Prostate gland (tissue), 2 donors: Measurements from ENCODE around the gene TOM1. TPM values are rescaled to one million over a fixed set of nuclear protein-coding genes. Genes with fewer than 3 reads are reported as not detected.
A peak's percentile ranks its signal among the peaks of the same experiment; 100 is the strongest.

Experiments used
- DNase-seq: peaks from one replicate; pipeline ENCODE4 v3.0.0-alpha.2; 2019; ENCODE audit warnings: low spot score
- H3K27ac ChIP-seq, 2 donors: fragments of 200-600 bp; sonication (generic); 2 replicates each; pipeline ENCODE4 v1.5.1; 2017 to 2019
- H3K27me3 ChIP-seq: fragments of 200-600 bp; sonication (generic); replicated peaks from 2 replicates; pipeline ENCODE4 v1.5.1; 2019; ENCODE audit not compliant: insufficient read depth
- H3K36me3 ChIP-seq, 2 donors: fragments of 200-600 bp; sonication (generic); 1 replicate in 1 of 2; 2 replicates in 1 of 2; pipeline versions ENCODE4 v1.5.1 to v1.8.1; 2017 to 2019
- H3K4me1 ChIP-seq: fragments of 200-600 bp; sonication (generic); replicated peaks from 2 replicates; pipeline ENCODE4 v1.5.1; 2019
- H3K4me3 ChIP-seq, 2 donors: fragments of 200-600 bp; sonication (generic); 2 replicates each; pipeline ENCODE4 v1.5.1; 2017 to 2019
- H3K9me3 ChIP-seq: fragments of 200-600 bp; sonication (generic); 2 replicates; pipeline ENCODE4 v1.5.1; 2017
- CTCF ChIP-seq, 4 experiments: fragments of 200-600 bp in 2 of 4; fragments of 450-650 bp in 2 of 4; sonication (generic) in 2 of 4; IDR thresholded peaks; 1 replicate in 3 of 4; 2 replicates in 1 of 4; pipeline ENCODE4 v1.5.1; 2016 to 2019; ENCODE audit warnings: antibody characterized with exemption in 4 of 4, mild to moderate bottlenecking in 2 of 4, moderate library complexity in 2 of 4
- POLR2A ChIP-seq: fragments of 450-650 bp; IDR thresholded peaks from one replicate; pipeline ENCODE4 v1.6.1; 2016; ENCODE audit warnings: antibody characterized with exemption, mild to moderate bottlenecking
- POLR2AphosphoS5 ChIP-seq: sonication (generic); formaldehyde crosslinking; IDR thresholded peaks from one replicate; pipeline ENCODE4 v1.6.1; 2017; ENCODE audit warnings: antibody characterized with exemption
- WGBS: methylation state at CpG from one replicate; pipeline ENCODE4 v1.1.5; 2018; 5-methylcytosine and 5-hydroxymethylcytosine counted together
- intact Hi-C: fragments of 100-400 bp; cut with DNase I; formaldehyde crosslinking; loops from one replicate; pipeline ENCODE4 v1.14.2; 2022
- total RNA-seq, 2 donors: library from RNA; depleted of rRNA; stranded (reverse); fragments of >200 nt; gene quantifications; one replicate each; pipeline ENCODE4 v1.1.0, GENCODE V29; 2016

Gene TOM1
- total RNA-seq, 2 donors from 2014 or later, result 65.6 to 68.6 TPM

GRCh38 chr22:35348026-35348590 is 48.4 kb downstream of the TOM1 start:
- H3K36me3 ChIP-seq, result no peaks in the 10 kb centered on the region
- no peak overlapping the region for H3K4me3 ChIP-seq
- TF ChIP-seq POLR2AphosphoS5 (no peak), CTCF (IDR thresholded peaks at IDR 0.05) (no peak), POLR2A (no peak)
- peaks cover 4% of the 10 kb centered on the region for H3K4me1 ChIP-seq
- DNase-seq, result no peak
- no peak overlapping the region for H3K27ac ChIP-seq
- intact Hi-C loops, result no loop called here
- no peaks in the 10 kb centered on the region for H3K27me3 ChIP-seq
- WGBS, result 88% methylated on average over 18 of the region's 18 CpGs
- H3K9me3 ChIP-seq, result no peaks in the 10 kb centered on the region

- Histone ChIP-seq H3K9me3 (no peaks in the 10 kb centered on the region), H3K27me3 (no peaks in the 10 kb centered on the region), H3K4me1 (peaks cover 4% of the 10 kb centered on the region), H3K27ac (no peak overlapping the region), H3K36me3 (no peaks in the 10 kb centered on the region), H3K4me3 (no peak overlapping the region)
- 82% methylated on average over 5 of the region's 5 CpGs for WGBS
- TF ChIP-seq POLR2A (no peak), CTCF (IDR thresholded peaks at IDR 0.05) (no peak), POLR2AphosphoS5 (no peak)
- DNase-seq, result no peak
- intact Hi-C loops, result no loop called here
Observed at GRCh38 chr22:35348703-35349102, 49.0 kb downstream of the TOM1 start.

- Histone ChIP-seq H3K9me3 (no peaks in the 10 kb centered on the region), H3K4me1 (peaks cover 4% of the 10 kb centered on the region), H3K4me3 (no peak overlapping the region), H3K36me3 (no peaks in the 10 kb centered on the region), H3K27me3 (no peaks in the 10 kb centered on the region), H3K27ac (peak overlapping the region; percentile 5 to 27)
- 29% methylated on average over 9 of the region's 9 CpGs for WGBS
- intact Hi-C loops, result no loop called here
- no peak for DNase-seq
- TF ChIP-seq POLR2A (no peak), CTCF (IDR thresholded peaks at IDR 0.05) (no peak), POLR2AphosphoS5 (no peak)
Observed at GRCh38 chr22:35349368-35349703, 49.6 kb downstream of the TOM1 start.

- no peak for TF ChIP-seq POLR2A
- no peak for TF ChIP-seq POLR2AphosphoS5
- TF ChIP-seq CTCF (IDR thresholded peaks at IDR 0.05), result no peak
- Histone ChIP-seq H3K36me3 (no peaks in the 10 kb centered on the region), H3K27me3 (no peaks in the 10 kb centered on the region), H3K4me1 (peaks cover 4% of the 10 kb centered on the region), H3K4me3 (no peak overlapping the region), H3K27ac (peak overlapping the region; percentile 53 to 59), H3K9me3 (no peaks in the 10 kb centered on the region)
- DNase-seq, result no peak
- intact Hi-C loops, result loop anchor here (2.0 to 5.0 kb wide), 3 partner anchors 31 to 277 kb away; partner anchors contain the start of gene HMOX1
- 34% methylated on average over 14 of the region's 17 CpGs for WGBS
Observed at GRCh38 chr22:35349704-35350538, 50.2 kb downstream of the TOM1 start.
